Activated CD4-positive, alpha-beta memory T cell treated with anti-CD3 and anti-CD28 coated beads for 36 hours (primary cell): Measurements from ENCODE around the gene EFHD2. TPM values are rescaled to one million over a fixed set of nuclear protein-coding genes. Genes with fewer than 3 reads are reported as not detected.
A peak's percentile ranks its signal among the peaks of the same experiment; 100 is the strongest.
"Not testable (repeated sequence)": the region's sequence is repeated elsewhere in the genome, so short reads cannot be mapped to it uniquely, and the experiment has no call there.

Experiments
- CTCF ChIA-PET: fragments of 350-600 bp; sonication (Branson Sonifier 250); formaldehyde crosslinking; loops from one replicate; lab custom pipeline; 2021; ENCODE audit warnings: antibody characterized with exemption, inconsistent platforms; lab: Charles Lee
- POLR2A ChIA-PET: fragments of 350-600 bp; sonication (Branson Sonifier 250); formaldehyde crosslinking; loops from one replicate; lab custom pipeline; 2021; ENCODE audit warnings: antibody characterized with exemption; lab: Charles Lee
- DNase-seq: peaks from one replicate; pipeline ENCODE4 v3.0.0-alpha.2; 2020
- H3K27ac Mint-ChIP-seq: one replicate; pipeline ENCODE4 v1.8.0; 2021; ENCODE audit warnings: mixed read lengths
- H3K27me3 Mint-ChIP-seq: one replicate; pipeline ENCODE4 v1.8.0; 2021; ENCODE audit warnings: mixed read lengths
- H3K36me3 Mint-ChIP-seq: one replicate; pipeline ENCODE4 v1.8.0; 2021; ENCODE audit warnings: mixed read lengths
- H3K4me1 Mint-ChIP-seq: one replicate; pipeline ENCODE4 v1.8.0; 2021; ENCODE audit warnings: low read depth, mixed read lengths
- H3K4me3 Mint-ChIP-seq: one replicate; pipeline ENCODE4 v1.8.0; 2021; ENCODE audit warnings: mild to moderate bottlenecking, mixed read lengths
- H3K9me3 Mint-ChIP-seq: one replicate; pipeline ENCODE4 v1.8.0; 2021; ENCODE audit warnings: mixed read lengths
- intact Hi-C: fragments of 100-400 bp; cut with micrococcal nuclease; formaldehyde crosslinking; loops from one replicate; pipeline ENCODE4 v1.15.1; 2023
- total RNA-seq, 2 experiments: library from RNA; stranded (reverse); gene quantifications; one replicate each; pipeline ENCODE4 v1.2.3, GENCODE V29; 2021

The EFHD2 gene
- total RNA-seq, 2 experiments from 2014 or later, result 60.4 to 61.3 TPM

- Mint-ChIP-seq H3K4me1 (peaks cover 44% of the 10 kb centered on the region), H3K9me3 (no peaks in the 10 kb centered on the region), H3K36me3 (peaks cover 11% of the 10 kb centered on the region), H3K4me3 (no peak overlapping the region), H3K27me3 (no peaks in the 10 kb centered on the region), H3K27ac (no peak overlapping the region)
- intact Hi-C loops, result loop anchor here (5.0 kb wide), 3 partner anchors 77 to 198 kb away; partner anchors contain the start of gene DDI2
- POLR2A ChIA-PET, result no interaction called here
- CTCF ChIA-PET, result interaction anchor here (1.6 to 3.4 kb wide), 2 partner anchors 13 to 95 kb away, joined by 3 to 16 read pairs; no protein-coding TSS in a partner anchor
- no peak for DNase-seq
Measured at GRCh38 chr1:15418806-15419515, 9.3 kb downstream of the EFHD2 start.

GRCh38 chr1:15420853-15421465 lies 11.3 kb downstream of the EFHD2 start:
- Mint-ChIP-seq H3K4me3 (no peak overlapping the region), H3K4me1 (peaks cover 25% of the 10 kb centered on the region), H3K36me3 (peaks cover 4% of the 10 kb centered on the region), H3K27ac (no peak overlapping the region), H3K27me3 (no peaks in the 10 kb centered on the region), H3K9me3 (no peaks in the 10 kb centered on the region)
- DNase-seq, result no peak
- ChIA-PET CTCF (no interaction called here), POLR2A (no interaction called here)
- intact Hi-C loops, result no loop called here

- no peak for DNase-seq
- no peaks in the 10 kb centered on the region for H3K27me3 Mint-ChIP-seq
- ChIA-PET CTCF (interaction anchor here (0.6 to 0.7 kb wide), 2 partner anchors 15 to 294 kb away, joined by 3 read pairs; no protein-coding TSS in a partner anchor), POLR2A (no interaction called here)
- peaks cover 10% of the 10 kb centered on the region for H3K4me1 Mint-ChIP-seq
- H3K4me3 Mint-ChIP-seq, result no peak overlapping the region
- no peak overlapping the region for H3K27ac Mint-ChIP-seq
- peaks cover 14% of the 10 kb centered on the region for H3K36me3 Mint-ChIP-seq
- intact Hi-C loops, result no loop called here
- no peaks in the 10 kb centered on the region for H3K9me3 Mint-ChIP-seq
Measured at GRCh38 chr1:15422871-15423270, 13.2 kb downstream of the EFHD2 start.

GRCh38 chr1:15423355-15424077 lies 13.8 kb downstream of the EFHD2 start:
- no peak for DNase-seq
- Mint-ChIP-seq H3K9me3 (no peaks in the 10 kb centered on the region), H3K27ac (no peak overlapping the region), H3K36me3 (peaks cover 15% of the 10 kb centered on the region), H3K4me1 (peaks cover 8% of the 10 kb centered on the region), H3K4me3 (no peak overlapping the region), H3K27me3 (no peaks in the 10 kb centered on the region)
- CTCF ChIA-PET, result interaction anchor here (0.6 to 0.9 kb wide), 2 partner anchors 14 to 99 kb away, joined by 3 read pairs; no protein-coding TSS in a partner anchor
- POLR2A ChIA-PET, result no interaction called here
- intact Hi-C loops, result no loop called here

- Mint-ChIP-seq H3K36me3 (peaks cover 15% of the 10 kb centered on the region), H3K27me3 (no peaks in the 10 kb centered on the region), H3K9me3 (no peaks in the 10 kb centered on the region), H3K4me1 (peaks cover 4% of the 10 kb centered on the region), H3K27ac (peak overlapping the region; percentile 24), H3K4me3 (no peak overlapping the region)
- intact Hi-C loops, result no loop called here
- DNase-seq, result no peak
- ChIA-PET POLR2A (no interaction called here), CTCF (interaction anchor here (0.8 to 0.9 kb wide), 2 partner anchors 100 to 101 kb away, joined by 3 to 4 read pairs; no protein-coding TSS in a partner anchor)
Measured at GRCh38 chr1:15424146-15424667, 14.5 kb downstream of the EFHD2 start.

- intact Hi-C loops, result no loop called here
- POLR2A ChIA-PET, result no interaction called here
- H3K27me3 Mint-ChIP-seq, result no peaks in the 10 kb centered on the region
- no peak overlapping the region for H3K27ac Mint-ChIP-seq
- H3K4me3 Mint-ChIP-seq, result no peak overlapping the region
- CTCF ChIA-PET, result interaction anchor here (0.8 to 10.4 kb wide), 2 partner anchors 102 kb away, joined by 4 to 203 read pairs; no protein-coding TSS in a partner anchor
- H3K9me3 Mint-ChIP-seq, result no peaks in the 10 kb centered on the region
- H3K36me3 Mint-ChIP-seq, result peaks cover 15% of the 10 kb centered on the region
- no peak for DNase-seq
- H3K4me1 Mint-ChIP-seq, result peaks cover 4% of the 10 kb centered on the region
Measured at GRCh38 chr1:15424981-15425380, 15.3 kb downstream of the EFHD2 start.

- no peak overlapping the region for H3K4me3 Mint-ChIP-seq
- ChIA-PET CTCF (interaction anchor here (10.4 kb wide), 1 partner anchor 103 kb away, joined by 203 read pairs; no protein-coding TSS in a partner anchor), POLR2A (no interaction called here)
- H3K36me3 Mint-ChIP-seq, result peaks cover 17% of the 10 kb centered on the region
- DNase-seq, result no peak
- intact Hi-C loops, result no loop called here
- H3K27ac Mint-ChIP-seq, result no peak overlapping the region
- no peaks in the 10 kb centered on the region for H3K9me3 Mint-ChIP-seq
- H3K4me1 Mint-ChIP-seq, result peaks cover 4% of the 10 kb centered on the region
- no peaks in the 10 kb centered on the region for H3K27me3 Mint-ChIP-seq
Measured at GRCh38 chr1:15425521-15425920, 15.8 kb downstream of the EFHD2 start.

- CTCF ChIA-PET, result interaction anchor here (10.4 kb wide), 1 partner anchor 103 kb away, joined by 203 read pairs; no protein-coding TSS in a partner anchor
- no peaks in the 10 kb centered on the region for H3K9me3 Mint-ChIP-seq
Measured at GRCh38 chr1:15425958-15426357, 16.3 kb downstream of the EFHD2 start.

GRCh38 chr1:15426492-15427279 lies 17.0 kb downstream of the EFHD2 start:
- peaks cover 15% of the 10 kb centered on the region for H3K36me3 Mint-ChIP-seq
- no peak for DNase-seq
- intact Hi-C loops, result no loop called here
- H3K4me1 Mint-ChIP-seq, result peaks cover 4% of the 10 kb centered on the region
- no peak overlapping the region for H3K4me3 Mint-ChIP-seq
- ChIA-PET CTCF (interaction anchor here (1.8 to 10.4 kb wide), 2 partner anchors 16 to 104 kb away, joined by 4 to 203 read pairs; no protein-coding TSS in a partner anchor), POLR2A (no interaction called here)
- H3K27ac Mint-ChIP-seq, result peak overlapping the region; percentile 53
- no peaks in the 10 kb centered on the region for H3K9me3 Mint-ChIP-seq
- H3K27me3 Mint-ChIP-seq, result no peaks in the 10 kb centered on the region

More at GRCh38 chr1:15425958-15426357, 16.3 kb downstream of the EFHD2 start:
- POLR2A ChIA-PET, result no interaction called here
- intact Hi-C loops, result no loop called here
- Mint-ChIP-seq H3K27ac (peak overlapping the region; percentile 53), H3K4me3 (no peak overlapping the region), H3K4me1 (peaks cover 4% of the 10 kb centered on the region), H3K36me3 (peaks cover 17% of the 10 kb centered on the region), H3K27me3 (no peaks in the 10 kb centered on the region)
- DNase-seq, result no peak

- H3K9me3 Mint-ChIP-seq, result no peaks in the 10 kb centered on the region
- intact Hi-C loops, result no loop called here
- H3K4me3 Mint-ChIP-seq, result no peak overlapping the region
- POLR2A ChIA-PET, result no interaction called here
- H3K27ac Mint-ChIP-seq, result no peak overlapping the region
- no peak for DNase-seq
- peaks cover 4% of the 10 kb centered on the region for H3K4me1 Mint-ChIP-seq
- H3K27me3 Mint-ChIP-seq, result no peaks in the 10 kb centered on the region
- CTCF ChIA-PET, result interaction anchor here (1.2 to 10.4 kb wide), 3 partner anchors 16 to 105 kb away, joined by 3 to 203 read pairs (median 4); no protein-coding TSS in a partner anchor
- peaks cover 13% of the 10 kb centered on the region for H3K36me3 Mint-ChIP-seq
Measured at GRCh38 chr1:15427280-15427666, 17.6 kb downstream of the EFHD2 start.

- peaks cover 13% of the 10 kb centered on the region for H3K36me3 Mint-ChIP-seq
- H3K9me3 Mint-ChIP-seq, DNase-seq, intact Hi-C loops, H3K4me1 Mint-ChIP-seq, POLR2A ChIA-PET, H3K4me3 Mint-ChIP-seq, H3K27ac Mint-ChIP-seq, H3K27me3 Mint-ChIP-seq: not testable (repeated sequence)
- CTCF ChIA-PET, result interaction anchor here (1.2 to 10.4 kb wide), 3 partner anchors 15 to 106 kb away, joined by 3 to 203 read pairs (median 4); no protein-coding TSS in a partner anchor
Measured at GRCh38 chr1:15428252-15428651, 18.6 kb downstream of the EFHD2 start.
